HG02571 (cell line): ENCODE results near the gene PPFIA4.

ENCODE experiments used
- ATAC-seq: cut with Tn5 transposase; IDR thresholded peaks from one replicate; pipeline ENCODE4 v1.9.1; 2021; ENCODE audit warnings: mild to moderate bottlenecking, moderate library complexity; ENCODE audit not compliant: unreplicated experiment

Gene PPFIA4

DNA sequence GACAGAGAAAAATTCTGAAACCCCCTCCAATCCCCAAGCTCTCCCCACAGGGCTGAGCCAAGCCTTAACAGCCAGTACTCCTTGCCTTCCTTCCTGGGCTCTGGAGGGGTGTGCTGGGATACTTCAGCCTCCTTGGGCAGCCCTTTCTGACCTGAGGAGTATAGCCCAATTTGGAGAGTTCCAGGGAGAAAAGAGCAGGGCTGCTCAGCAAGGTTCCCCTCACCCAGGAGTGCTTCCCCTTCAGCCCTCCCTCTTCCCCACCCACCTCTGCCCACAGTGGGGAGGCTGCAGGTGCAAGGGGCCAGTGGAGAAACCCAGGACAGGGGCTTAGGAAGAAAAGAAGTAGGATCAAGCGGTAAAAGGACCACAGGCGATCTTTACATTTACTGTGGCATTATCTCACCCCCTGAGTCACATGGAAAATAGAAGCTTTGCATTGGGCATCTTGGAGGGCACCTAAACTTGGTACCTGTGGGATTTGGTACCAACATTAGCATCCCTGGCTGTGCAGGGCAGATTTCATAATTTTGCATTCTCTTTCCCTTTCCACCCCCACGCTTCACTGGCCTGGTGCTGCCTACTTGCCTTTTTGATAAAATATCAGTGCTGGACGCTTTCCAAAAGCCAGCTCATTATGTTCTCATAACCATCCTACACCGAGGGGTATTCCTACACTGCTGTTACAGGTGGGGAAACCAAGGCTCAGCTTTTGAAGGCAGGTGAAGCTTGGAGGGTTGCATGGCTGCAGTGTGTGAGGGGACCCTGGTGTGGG, 98.4 kb downstream of the PPFIA4 start:
- no peak for ATAC-seq

DNA sequence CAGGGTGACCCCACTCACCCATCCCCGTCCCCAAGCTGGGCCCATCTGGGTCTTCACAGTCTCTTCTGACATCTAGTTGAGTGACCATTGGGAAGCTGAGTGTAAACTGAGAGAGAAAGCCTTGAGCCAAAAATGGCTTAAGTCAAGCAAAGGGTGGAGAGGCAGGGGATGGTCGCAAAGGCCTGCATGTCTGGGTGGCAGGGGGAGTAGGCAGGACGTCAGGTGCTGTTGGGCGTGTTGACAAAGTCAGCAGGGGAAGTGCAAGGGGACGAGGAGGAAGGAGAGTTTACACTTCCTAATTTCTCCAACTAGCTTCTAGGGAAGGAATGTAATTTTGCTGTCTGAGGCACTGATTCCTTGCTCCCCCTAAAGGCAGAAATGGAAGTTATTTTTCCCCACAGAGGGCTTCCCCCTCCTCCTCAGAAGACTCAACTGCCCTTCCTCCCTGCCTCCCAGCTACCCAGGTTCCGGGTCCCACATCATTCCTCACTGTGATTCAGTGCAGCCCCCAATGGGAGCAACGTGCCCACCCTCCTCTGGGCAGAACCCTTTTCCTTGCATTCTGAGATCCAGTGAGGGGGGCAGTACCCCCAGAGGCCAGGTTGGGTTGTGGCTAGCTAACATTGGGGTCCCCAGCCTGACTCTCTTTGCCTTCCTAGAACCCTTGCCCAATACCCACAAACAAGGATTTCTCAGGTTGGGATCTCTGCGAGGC, 100.0 kb downstream of the PPFIA4 start:
- no peak for ATAC-seq

- ATAC-seq, result no peak
Observed at GRCh38 chr1:203126866-203127665, 100.8 kb downstream of the PPFIA4 start.

DNA sequence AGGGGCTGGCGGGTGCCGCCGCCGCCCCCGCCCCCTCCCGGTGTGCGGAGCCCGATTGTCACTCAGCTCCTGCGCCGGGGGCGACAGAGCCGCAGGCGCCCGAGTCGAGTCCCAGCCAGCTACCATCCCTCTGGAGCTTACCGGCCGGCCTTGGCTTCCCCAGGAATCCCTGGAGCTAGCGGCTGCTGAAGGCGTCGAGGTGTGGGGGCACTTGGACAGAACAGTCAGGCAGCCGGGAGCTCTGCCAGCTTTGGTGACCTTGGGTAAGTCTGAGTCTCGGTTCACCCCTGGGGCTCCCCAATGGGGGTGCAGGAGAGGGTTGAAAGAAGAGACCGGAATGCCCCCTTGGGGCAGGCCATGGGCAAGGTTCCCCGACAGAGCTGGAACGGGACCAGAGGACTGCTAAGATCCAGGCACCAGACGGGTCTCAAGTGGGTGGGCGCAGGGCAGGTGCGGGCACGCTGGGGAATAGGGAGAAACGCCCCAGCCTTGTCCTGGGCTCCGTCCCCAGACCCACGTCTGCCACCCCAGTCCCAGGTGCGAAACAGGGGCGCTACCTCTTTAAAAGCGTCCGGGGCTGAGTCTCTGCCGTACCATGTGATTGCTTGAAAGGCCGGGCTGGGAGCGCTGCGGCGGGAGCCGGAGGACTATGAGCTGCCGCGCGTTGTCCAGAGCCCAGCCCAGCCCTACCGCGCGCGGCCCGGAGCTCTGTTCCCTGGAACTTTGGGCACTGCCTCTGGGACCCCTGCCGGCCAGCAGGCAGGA, 101.6 kb downstream of the PPFIA4 start, which contains the start of gene ADORA1:
TSS of gene ADORA1 (plus strand) at position 61 of the 765 bp plus-strand sequence. CDS start 1,116 bp downstream, outside the sequence.
- no peak for ATAC-seq

DNA sequence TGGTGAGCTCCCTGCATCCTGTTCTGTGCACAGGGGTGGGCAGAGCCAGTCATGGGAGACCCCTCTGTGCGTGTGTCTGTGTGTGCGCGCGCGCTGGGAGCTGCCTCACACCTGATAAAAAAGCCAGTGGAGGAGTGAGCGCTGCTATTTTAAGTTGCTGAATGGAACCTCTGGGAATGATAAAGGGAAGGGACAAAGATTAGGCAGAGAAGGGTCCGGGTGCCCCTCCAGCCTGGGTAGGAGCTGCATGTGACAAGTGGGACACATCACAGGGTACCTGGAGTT, 102.1 kb downstream of the PPFIA4 start:
- no peak for ATAC-seq
